NT2/D1 (cell line): Measurements from ENCODE around the gene AGPAT4.
"Not testable (repeated sequence)": the region's sequence is repeated elsewhere in the genome, so short reads cannot be mapped to it uniquely, and the experiment has no call there.

Source experiments
- DNase-seq: peaks from one replicate; pipeline ENCODE4 v3.0.0-alpha.2; 2011; ENCODE audit warnings: low read depth, low spot score
- H3K27me3 ChIP-seq: 2 replicates; pipeline ENCODE4 v1.6.0; 2011; ENCODE audit warnings: mild to moderate bottlenecking; ENCODE audit not compliant: insufficient read length, insufficient read depth
- H3K36me3 ChIP-seq: 2 replicates; pipeline ENCODE4 v1.6.1; 2011; ENCODE audit warnings: mild to moderate bottlenecking, low read length, mixed read lengths; ENCODE audit not compliant: insufficient read depth, insufficient read length
- H3K4me1 ChIP-seq: 2 replicates; pipeline ENCODE4 v1.5.1; 2011; ENCODE audit not compliant: insufficient read depth, insufficient read length
- H3K4me3 ChIP-seq: 2 replicates; pipeline ENCODE4 v1.5.1; 2011; ENCODE audit warnings: low read depth; ENCODE audit not compliant: insufficient read length
- H3K9ac ChIP-seq: 2 replicates; pipeline ENCODE4 v1.6.0; 2011; ENCODE audit warnings: low read depth; ENCODE audit not compliant: insufficient read length
- H3K9me3 ChIP-seq: 2 replicates; pipeline ENCODE4 v1.5.1; 2011; ENCODE audit warnings: mild to moderate bottlenecking, low read length; ENCODE audit not compliant: insufficient read depth
- SUZ12 ChIP-seq: IDR thresholded peaks from 2 replicates; pipeline ENCODE4 v1.6.1; 2011; ENCODE audit not compliant: insufficient read length, insufficient read depth; ENCODE audit errors: extremely low read depth
- YY1 ChIP-seq: IDR thresholded peaks from 2 replicates; pipeline ENCODE4 v1.6.1; 2011; ENCODE audit not compliant: insufficient read length, insufficient read depth
- ZNF274 ChIP-seq: IDR thresholded peaks from 2 replicates; pipeline ENCODE4 v1.6.1; 2011; ENCODE audit warnings: mild to moderate bottlenecking, low read depth, low read length

AGPAT4 gene

DNA sequence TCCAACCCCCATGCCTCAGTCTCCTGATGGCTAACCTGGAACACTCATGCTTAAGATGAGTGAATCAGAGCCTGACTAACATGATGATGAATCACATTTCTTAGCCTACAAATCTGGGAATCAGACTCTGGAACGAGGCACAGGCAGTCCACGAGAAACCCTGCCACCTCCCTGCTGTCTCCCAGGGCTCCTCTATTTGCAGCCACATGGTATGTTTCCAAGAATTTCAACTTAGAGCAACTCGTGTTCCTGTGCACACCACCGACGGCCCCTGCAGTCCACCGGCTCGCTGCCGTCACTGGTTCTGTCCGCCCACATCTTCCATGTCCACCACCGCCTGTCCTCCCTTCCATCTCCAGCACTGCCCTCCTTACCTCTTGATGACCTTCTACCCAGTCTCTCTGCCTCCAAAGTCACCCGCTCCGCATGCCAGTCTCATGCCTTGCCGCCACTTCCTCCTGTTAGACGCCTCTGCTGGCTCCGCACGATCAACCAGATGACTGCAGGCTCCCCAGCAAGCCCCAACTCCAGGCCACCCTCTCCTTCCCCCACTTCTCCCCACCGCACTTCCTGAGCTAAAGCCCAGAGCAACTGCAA, 87.6 kb downstream of the AGPAT4 start:
- H3K4me1 ChIP-seq, result no peaks in the 10 kb centered on the region
- no peaks in the 10 kb centered on the region for H3K9me3 ChIP-seq
- TF ChIP-seq SUZ12 (no peak), ZNF274 (no peak), YY1 (no peak)
- no peak overlapping the region for H3K9ac ChIP-seq
- H3K27me3 ChIP-seq, result no peaks in the 10 kb centered on the region
- no peak overlapping the region for H3K4me3 ChIP-seq
- peaks cover 28% of the 10 kb centered on the region for H3K36me3 ChIP-seq
- DNase-seq, result no peak

DNA sequence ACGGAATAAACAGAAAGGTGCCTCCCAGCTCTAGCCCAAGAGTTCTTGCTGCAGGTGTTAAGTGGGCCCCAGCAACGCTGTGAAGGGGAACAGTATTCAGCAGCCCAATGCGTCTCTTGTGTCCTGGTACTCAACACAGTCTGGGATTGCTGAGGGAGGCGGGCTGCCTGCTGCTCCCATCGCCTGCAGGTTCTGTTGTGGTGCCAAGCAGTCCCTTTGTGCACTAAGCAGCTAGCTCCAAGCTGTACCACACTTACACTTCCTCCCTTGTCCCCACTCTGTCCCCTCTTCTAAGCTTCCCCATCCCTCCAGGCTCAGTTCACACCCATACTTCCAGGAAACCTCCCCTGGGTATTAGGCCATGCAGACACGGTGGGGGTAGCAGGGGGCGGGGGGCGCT, 92.7 kb downstream of the AGPAT4 start:
- DNase-seq, result no peak
- Histone ChIP-seq H3K36me3 (peaks cover 29% of the 10 kb centered on the region), H3K4me1 (no peaks in the 10 kb centered on the region), H3K9ac (no peak overlapping the region), H3K27me3 (no peaks in the 10 kb centered on the region), H3K9me3 (peaks cover 22% of the 10 kb centered on the region; the same call in 1 of the 2 replicates), H3K4me3 (no peak overlapping the region)
- TF ChIP-seq SUZ12 (no peak), YY1 (no peak), ZNF274 (no peak)

DNA sequence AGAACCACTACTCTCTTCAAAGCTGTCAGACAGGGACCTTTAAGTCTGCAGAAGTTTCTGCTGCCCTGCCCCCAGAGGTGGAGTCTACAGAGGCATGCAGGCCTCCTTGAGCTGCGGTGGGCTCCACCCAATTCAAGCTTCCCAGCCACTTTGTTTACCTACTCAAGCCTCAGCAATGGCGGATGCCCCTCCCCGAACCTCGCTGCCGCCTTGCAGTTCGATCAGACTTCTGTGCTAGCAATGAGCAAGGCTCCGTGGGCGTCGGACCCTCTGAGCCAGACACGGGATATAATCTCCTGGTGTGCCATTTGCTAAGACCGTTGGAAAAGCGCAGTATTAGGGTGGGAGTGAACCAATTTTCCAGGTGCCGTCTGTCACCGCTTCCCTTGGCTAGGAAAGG, 95.7 kb downstream of the AGPAT4 start:
- DNase-seq, result not testable (repeated sequence)

DNA sequence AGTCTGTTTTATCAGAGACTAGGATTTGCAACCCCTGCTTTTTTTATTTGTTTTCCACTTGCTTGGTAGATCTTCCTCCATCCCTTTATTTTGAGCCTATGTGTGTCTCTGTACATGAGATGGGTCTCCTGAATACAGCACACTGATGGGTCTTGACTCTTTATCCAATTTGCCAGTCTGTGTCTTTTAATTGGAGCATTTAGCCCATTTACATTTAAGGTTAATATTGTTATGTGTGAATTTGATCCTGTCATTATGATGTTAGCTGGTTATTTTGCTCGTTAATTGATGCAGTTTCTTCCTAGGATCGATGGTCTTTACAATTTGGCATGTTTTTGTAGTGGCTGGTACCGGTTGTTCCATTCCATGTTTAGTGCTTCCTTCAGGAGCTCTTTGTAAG, 97.4 kb downstream of the AGPAT4 start:
- Histone ChIP-seq H3K9me3 (peaks cover 22% of the 10 kb centered on the region; the same call in 1 of the 2 replicates), H3K36me3 (peaks cover 20% of the 10 kb centered on the region)
- not testable (repeated sequence) for H3K4me3 ChIP-seq, H3K4me1 ChIP-seq, DNase-seq, H3K9ac ChIP-seq, H3K27me3 ChIP-seq

More for the DNA sequence above, 95.7 kb downstream of the AGPAT4 start:
- H3K4me1 ChIP-seq, H3K4me3 ChIP-seq, H3K9ac ChIP-seq, H3K27me3 ChIP-seq: not testable (repeated sequence)
- H3K9me3 ChIP-seq, result peaks cover 22% of the 10 kb centered on the region; the same call in 1 of the 2 replicates
- H3K36me3 ChIP-seq, result peaks cover 22% of the 10 kb centered on the region

DNA sequence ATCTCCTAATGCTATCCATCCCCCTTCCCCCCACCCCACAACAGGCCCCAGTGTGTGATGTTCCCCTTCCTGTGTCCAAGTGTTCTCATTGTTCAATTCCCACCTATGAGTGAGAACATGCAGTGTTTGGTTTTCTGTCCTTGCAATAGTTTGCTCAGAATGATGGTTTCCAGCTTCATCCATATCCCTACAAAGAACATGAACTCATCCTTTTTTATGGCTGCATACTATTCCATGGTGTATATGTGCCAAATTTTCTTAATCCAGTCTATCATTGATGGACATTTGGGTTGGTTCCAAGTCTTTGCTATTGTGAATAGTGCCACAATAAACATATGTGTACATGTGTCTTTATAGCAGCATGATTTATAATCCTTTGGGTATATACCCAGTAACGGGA, 101.1 kb downstream of the AGPAT4 start:
- DNase-seq, H3K27me3 ChIP-seq, H3K9ac ChIP-seq, H3K36me3 ChIP-seq, H3K4me3 ChIP-seq, H3K9me3 ChIP-seq, H3K4me1 ChIP-seq: not testable (repeated sequence)

DNA sequence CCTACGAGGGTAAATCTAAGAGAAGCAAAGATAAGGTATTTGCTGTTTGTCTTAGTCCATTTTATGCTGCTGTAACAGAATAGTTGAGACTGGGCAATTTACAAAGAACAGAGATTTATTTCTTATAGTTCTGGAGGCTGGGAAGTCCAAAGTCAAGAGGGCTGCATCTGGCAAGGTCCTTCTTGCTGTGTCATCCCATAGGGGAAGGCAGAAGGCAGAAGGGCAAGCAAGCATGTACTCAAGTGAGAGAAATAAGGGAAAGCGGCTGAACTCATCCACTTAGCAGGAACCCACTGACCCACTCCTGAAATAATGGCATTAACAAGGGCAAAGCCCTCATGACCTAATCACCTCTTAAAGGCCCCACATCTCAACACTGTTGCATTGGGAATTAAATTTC, 102.7 kb downstream of the AGPAT4 start:
- Histone ChIP-seq H3K9ac (no peak overlapping the region), H3K27me3 (no peaks in the 10 kb centered on the region), H3K9me3 (no peaks in the 10 kb centered on the region; the same call in 1 of the 2 replicates), H3K36me3 (peaks cover 2% of the 10 kb centered on the region), H3K4me3 (no peak overlapping the region), H3K4me1 (peaks cover 2% of the 10 kb centered on the region)
- no peak for DNase-seq
- TF ChIP-seq ZNF274 (no peak), YY1 (no peak), SUZ12 (no peak)

DNA sequence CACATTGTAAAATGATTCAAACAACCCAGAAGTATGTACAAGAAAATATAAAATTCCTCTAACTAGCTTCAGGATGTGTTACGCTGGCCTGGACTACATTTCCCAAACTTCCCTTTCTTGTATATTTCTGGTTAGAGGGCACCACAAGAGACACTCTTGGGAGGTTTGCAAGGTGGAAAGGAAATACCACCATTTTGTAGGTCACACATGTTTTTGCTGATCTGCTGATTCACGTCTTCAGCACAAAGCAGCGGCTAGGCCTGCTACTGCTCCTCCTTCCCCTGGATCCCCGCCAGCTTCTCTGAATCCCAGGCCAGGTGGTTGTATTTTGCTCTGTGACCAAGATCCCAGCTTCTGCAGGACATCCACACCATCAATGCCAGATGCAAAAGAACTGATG, 104.2 kb downstream of the AGPAT4 start:
- no peak for TF ChIP-seq ZNF274
- peaks cover 17% of the 10 kb centered on the region for H3K36me3 ChIP-seq
- H3K4me1 ChIP-seq, result peaks cover 2% of the 10 kb centered on the region
- H3K27me3 ChIP-seq, result no peaks in the 10 kb centered on the region
- no peak overlapping the region for H3K9ac ChIP-seq
- DNase-seq, result no peak
- no peaks in the 10 kb centered on the region; the same call in 1 of the 2 replicates for H3K9me3 ChIP-seq
- H3K4me3 ChIP-seq, result no peak overlapping the region

DNA sequence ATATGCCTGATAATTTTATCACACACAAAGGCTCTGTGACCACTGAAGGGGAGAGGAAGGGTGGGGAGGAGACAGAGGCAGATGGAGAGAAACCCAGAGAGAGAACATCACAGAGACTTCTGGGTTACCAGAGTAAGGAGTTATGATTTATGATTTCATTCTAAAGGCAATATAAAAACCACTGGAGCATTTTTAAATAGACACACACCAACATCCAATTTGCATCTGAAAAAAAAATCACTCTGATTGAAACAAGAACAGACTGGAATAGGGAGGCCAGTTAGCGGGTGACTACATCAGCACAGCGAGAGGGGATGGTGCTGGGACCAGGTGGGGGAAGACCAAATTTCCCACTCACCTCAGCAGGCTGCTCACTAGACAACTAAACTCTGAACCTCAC, 104.8 kb downstream of the AGPAT4 start:
- no peaks in the 10 kb centered on the region; the same call in 1 of the 2 replicates for H3K9me3 ChIP-seq
- TF ChIP-seq YY1, result no peak
- TF ChIP-seq ZNF274, result no peak
- TF ChIP-seq SUZ12, result no peak
- no peak for DNase-seq
- H3K4me3 ChIP-seq, result no peak overlapping the region
- peaks cover 3% of the 10 kb centered on the region for H3K4me1 ChIP-seq
- peaks cover 23% of the 10 kb centered on the region for H3K36me3 ChIP-seq
- no peaks in the 10 kb centered on the region for H3K27me3 ChIP-seq
- no peak overlapping the region for H3K9ac ChIP-seq
